ENCODE measurements around the gene NFATC3.
A peak's percentile ranks its signal among the peaks of the same experiment; 100 is the strongest.
"Not testable (repeated sequence)": the region's sequence is repeated elsewhere in the genome, so short reads cannot be mapped to it uniquely, and the experiment has no call there.

The NFATC3 gene

DNA sequence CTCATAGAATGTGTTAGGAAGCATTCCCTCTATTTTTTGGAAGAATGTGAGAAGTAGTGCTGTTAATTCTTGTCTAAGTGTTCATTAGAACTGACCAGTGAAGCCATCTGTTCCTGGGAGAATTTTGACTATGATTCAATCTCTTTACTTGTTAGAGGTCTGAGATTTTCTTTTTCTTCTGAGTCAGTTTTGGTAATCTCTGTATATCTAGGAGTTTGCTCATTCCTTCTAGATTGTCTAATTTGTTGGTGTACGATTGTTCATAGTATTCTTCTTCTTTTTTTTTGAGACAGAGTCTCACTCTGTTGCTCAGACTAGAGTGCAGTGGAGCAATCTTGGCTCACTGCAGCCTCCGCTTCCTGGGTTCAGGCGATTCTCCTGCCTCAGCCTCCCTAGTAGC lies 20.4 kb downstream of the NFATC3 start:
- no peak for DNase-seq
- intact Hi-C loops (cut with DNase I), result no loop called here

DNA sequence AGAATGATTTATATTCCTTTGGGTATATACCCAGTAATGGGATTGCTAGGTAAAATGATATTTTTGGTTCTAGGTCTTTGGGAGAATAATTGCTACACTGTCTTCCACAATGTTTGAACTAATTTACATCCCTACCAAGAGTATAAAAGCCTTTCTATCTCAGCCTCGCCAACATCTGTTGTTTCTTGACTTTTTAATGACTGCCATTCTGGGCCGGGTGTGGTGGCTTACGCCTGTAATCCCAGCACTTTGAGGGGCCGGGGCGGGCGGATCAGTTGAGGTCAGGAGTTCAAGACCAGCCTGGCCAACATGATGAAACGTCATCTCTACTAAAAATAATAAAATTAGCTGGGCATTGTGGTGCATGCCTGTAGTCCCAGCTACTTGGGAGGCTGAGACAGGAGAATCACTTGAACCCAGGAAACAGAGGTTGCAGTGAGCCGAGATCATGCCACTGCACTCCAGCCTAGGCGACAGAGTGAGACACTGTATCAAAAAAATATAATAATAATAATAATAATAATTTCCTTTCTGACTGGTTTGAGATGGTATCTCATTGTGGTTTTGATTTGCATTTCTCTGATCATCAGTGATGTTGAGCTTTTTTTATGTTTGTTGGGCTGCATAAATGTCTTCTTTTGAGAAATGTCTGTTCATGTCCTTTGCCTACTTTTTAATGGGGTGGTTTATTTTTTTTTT lies 22.2 kb downstream of the NFATC3 start:
- DNase-seq; intact Hi-C loops (cut with DNase I): not testable (repeated sequence)

- DNase-seq; intact Hi-C loops (cut with DNase I): not testable (repeated sequence)
Measured at GRCh38 chr16:68109156-68109555, 24.0 kb downstream of the NFATC3 start.

DNA sequence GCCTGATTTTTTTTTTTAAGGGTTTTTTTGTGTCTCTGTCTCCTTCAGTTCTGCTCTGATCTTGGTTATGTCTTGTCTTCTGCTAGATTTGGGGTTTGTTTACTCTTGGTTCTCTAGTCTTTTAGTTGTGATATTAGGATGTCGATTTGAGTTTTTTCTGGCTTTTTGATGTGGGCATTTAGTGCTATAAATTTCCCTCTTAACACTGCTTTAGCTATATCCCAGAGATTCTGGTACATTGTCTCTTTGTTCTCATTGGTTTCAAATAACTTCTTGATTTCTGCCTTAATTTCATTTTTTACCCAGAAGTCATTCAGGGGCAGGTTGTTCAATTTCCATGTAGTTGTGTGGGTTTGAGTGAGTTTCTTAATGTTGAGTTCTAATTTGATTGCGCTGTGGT lies 25.4 kb downstream of the NFATC3 start:
- DNase-seq; intact Hi-C loops (cut with DNase I): not testable (repeated sequence)

DNA sequence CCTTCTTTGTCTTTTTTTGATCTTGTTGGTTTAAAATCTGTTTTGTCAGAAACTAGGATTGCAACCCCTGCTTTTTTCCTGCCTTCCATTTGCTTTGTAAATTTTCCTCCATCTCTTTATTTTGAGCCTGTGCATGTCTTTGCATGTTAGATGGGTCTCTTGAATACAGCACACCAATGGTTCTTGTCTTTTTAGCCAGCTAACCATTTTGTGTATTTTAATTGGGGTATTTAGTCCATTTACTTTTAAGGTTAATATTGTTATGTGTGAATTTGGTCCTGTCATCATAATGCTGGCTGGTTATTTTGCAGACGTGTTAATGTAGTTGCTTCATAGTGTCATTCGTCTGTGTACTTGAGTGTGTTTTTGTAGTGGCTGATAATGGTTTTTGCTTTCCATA lies 26.2 kb downstream of the NFATC3 start:
- intact Hi-C loops (cut with DNase I), result no loop called here
- DNase-seq, result no peak

GRCh38 chr16:68113059-68113761 lies 28.0 kb downstream of the NFATC3 start:
- DNase-seq, result no peak
- intact Hi-C loops (cut with DNase I), result no loop called here

DNA sequence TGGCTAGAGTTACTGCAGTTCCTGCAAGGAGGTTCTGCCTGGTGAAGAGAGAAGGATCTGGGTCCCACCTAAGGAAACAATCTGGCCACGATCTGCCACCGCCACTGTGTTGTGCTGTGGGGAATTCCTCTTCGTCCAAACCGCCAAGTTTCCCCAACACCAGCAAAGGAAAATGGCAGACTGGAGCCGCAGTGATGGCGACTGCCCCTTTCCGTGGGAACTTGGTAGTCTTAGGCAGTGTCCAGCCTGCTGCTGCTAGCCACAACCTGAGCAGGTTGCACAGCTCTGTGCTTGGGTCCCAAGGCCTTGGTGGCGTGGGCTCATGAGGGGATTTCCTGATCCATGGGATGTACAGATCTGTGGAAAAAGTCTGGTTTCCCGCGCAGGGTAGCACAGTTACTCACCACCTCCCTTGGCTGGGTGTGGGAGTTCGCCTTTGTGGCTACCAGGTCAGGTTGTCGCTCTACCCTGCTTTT lies 28.6 kb downstream of the NFATC3 start:
- intact Hi-C loops (cut with DNase I), result no loop called here
- no peak for DNase-seq

DNA sequence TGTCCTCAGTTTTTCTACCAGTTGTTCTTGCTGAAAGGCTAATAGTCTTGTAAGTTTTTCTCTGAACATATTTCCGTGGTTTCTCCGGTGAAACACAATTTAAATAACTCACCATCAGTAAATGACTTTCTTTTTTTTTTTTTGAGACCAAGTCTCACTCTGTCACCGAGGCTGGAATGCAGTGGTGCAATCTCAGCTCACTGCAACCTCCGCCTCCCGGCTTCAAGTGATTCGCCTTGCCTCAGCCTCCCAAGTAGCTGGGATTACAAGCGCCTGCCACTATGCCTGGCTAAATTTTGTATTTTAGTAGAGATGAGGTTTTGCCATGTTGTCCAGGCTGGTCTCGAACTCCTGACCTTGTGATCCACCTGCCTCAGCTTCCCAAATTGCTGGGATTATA lies 29.8 kb downstream of the NFATC3 start:
- DNase-seq; intact Hi-C loops (cut with DNase I): not testable (repeated sequence)

DNA sequence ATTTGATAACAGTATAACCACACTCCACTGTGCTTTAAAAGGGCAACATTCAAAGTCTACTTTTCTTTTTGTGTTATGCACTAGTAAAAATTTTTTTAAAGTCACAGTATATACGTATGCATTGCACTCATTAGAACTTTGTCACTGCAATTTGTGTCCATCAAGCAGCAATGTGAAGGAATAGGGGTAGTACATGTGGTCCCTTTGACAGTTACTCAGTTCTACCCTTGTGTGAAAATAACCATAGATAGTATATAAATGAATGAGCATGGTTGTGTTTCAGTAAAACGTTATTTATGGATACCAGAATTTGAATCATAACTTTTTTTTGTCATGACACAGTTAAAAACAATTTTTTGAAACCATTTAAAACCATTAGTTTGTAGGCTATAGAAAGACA lies 30.7 kb downstream of the NFATC3 start:
- no peak for DNase-seq
- intact Hi-C loops (cut with DNase I), result no loop called here

- no peak for DNase-seq
- intact Hi-C loops (cut with DNase I), result no loop called here
Measured at GRCh38 chr16:68116256-68116867, 31.2 kb downstream of the NFATC3 start.

DNA sequence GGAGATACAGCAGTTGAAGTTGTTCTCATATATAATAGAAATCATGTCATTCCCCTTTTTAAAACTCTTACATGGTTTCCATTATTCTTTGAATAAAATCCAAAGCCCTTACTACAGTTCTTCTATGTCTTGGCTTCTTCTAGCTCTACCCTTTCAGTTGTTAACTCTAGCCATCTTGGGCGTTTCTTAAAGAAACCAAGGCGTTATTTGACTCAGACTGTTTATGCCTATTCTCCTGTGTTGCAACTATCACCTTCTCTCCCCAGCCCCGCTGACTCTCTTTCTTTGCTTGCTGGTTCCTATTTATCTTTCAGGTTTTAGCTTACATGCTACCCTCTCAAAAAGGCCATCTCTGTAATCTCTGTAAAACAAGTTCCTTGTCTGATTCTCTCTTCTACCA lies 32.7 kb downstream of the NFATC3 start:
- intact Hi-C loops (cut with DNase I), result no loop called here
- DNase-seq, result no peak

GRCh38 chr16:68118954-68119353 lies 33.8 kb downstream of the NFATC3 start:
- DNase-seq; intact Hi-C loops (cut with DNase I): not testable (repeated sequence)

DNA sequence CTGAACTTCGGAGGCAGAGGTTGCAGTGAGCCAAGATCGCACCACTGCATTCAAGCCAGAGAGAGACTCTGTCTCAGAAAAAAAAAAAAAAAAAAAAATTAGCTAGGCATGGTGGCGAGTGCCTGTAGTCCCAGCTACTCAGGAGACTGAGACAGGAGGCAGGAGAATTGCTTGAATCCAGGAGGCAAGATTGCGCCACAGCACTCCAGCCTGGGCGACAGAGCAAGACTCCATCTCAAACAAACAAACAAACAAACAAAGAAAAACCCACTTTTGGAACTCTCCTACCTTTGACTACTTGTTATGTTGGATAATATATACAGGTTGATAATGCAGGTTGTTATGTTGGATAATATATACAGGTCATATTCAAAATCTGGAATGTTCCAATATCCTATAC lies 35.3 kb downstream of the NFATC3 start:
- intact Hi-C loops (cut with DNase I); DNase-seq: not testable (repeated sequence)

- intact Hi-C loops (cut with DNase I), result no loop called here
- DNase-seq, result no peak
Measured at GRCh38 chr16:68126395-68126794, 41.2 kb downstream of the NFATC3 start.

GRCh38 chr16:68128577-68129305 lies 43.6 kb downstream of the NFATC3 start:
- DNase-seq, result peak in 1 of 42 donors; percentile 1
- intact Hi-C loops (cut with DNase I), result no loop called here

DNA sequence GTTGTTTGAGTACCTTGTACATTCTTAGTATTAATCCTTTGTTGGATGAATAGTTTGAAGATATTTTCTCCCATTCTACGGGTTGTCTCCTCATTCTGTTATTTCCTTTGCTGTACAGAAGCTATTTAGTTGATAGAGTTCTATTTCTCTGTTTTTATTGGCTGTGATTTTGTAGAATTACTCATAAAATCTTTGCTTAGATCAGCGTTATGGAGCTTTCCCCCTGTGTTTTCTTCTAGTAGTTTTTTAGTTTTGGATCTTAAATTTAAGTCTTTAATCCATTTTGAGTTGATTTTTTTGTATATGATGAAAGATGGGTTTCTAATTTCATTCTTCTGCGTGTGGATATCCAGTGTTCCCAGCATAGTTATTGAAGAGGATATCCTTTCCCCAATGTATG lies 45.4 kb downstream of the NFATC3 start:
- intact Hi-C loops (cut with DNase I), result no loop called here
- DNase-seq, result no peak

DNA sequence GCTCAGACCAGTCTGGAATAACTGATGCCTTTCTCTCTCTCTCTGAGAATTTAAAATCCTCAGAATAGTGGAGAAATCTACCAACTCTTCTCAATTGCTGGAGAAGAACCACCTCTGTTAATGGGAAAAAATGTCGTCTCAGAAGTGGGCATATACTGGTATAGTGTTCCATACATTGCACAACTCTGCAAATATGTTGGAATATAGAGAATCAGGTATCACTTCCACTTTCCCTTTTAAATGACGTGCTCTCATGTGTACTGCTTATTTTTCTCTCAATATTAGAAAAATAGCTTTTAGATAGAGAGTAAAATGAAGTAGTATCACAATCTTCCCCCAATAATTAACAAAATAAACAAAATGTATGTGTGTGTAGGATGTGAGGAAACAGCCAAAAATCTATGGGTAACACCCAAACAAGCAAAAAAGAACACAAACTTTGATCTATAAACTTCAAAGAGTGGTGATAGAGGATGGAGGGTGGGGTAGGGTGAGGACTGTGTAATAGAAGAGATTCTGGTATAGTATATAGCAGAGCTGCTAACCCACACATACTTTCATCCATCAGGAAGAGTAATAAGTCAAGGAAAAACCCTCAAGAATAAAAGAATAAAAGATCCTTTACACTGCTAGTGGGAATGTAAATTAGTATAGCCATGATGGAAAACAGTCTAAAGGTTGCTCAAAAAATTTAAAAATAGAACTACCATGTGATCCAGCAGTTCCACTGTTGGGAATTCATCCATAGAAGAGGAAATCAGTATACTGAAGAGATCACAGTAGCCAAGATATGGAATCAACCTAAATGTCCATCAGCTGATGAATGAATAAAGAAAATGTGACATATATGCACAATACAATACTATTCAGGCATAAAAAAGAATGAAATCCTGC lies 46.9 kb downstream of the NFATC3 start:
- intact Hi-C loops (cut with DNase I), result no loop called here

DNA sequence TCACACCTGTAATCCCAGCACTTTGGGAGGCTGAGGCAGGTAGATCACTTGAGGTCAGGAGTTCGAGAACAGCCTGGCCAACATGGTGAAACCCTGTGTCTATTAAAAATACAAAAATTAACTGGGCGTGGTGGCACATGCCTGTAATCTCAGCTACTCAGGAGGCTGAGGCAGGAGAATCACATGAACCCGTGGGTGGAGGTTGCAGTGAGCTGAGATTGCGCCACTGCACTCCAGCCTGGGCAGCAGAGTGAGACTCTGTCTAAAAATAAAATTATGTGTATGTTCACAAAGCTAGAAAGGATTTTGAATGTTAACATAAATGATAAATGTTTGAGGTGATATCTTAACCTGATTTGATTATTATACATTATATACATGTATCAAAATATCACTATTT lies 47.8 kb downstream of the NFATC3 start:
- intact Hi-C loops (cut with DNase I); DNase-seq: not testable (repeated sequence)

More for the DNA sequence above, 46.9 kb downstream of the NFATC3 start:
- DNase-seq, result no peak

- intact Hi-C loops (cut with DNase I), result no loop called here
- DNase-seq, result no peak
Measured at GRCh38 chr16:68134644-68135043, 49.5 kb downstream of the NFATC3 start.

Data from head of caudate nucleus (tissue), 42 donors.